HUES64 (cell line): ENCODE results near the gene ATXN1.
"Not testable (repeated sequence)": the region's sequence is repeated elsewhere in the genome, so short reads cannot be mapped to it uniquely, and the experiment has no call there.

Source experiments
- H3K27ac ChIP-seq: 2 replicates; pipeline ENCODE4 v1.7.0; 2013; ENCODE audit warnings: low read depth, low read length, inconsistent platforms
- H3K27me3 ChIP-seq: 2 replicates; pipeline ENCODE4 v1.6.1; 2013; ENCODE audit warnings: mild to moderate bottlenecking, low read length; ENCODE audit not compliant: insufficient read depth
- H3K36me3 ChIP-seq: 2 replicates; pipeline ENCODE4 v1.6.1; 2013; ENCODE audit warnings: mild to moderate bottlenecking, low read length; ENCODE audit not compliant: insufficient read depth
- H3K4me1 ChIP-seq: 2 replicates; pipeline ENCODE4 v1.6.1; 2013; ENCODE audit warnings: mild to moderate bottlenecking, low read length, moderate library complexity; ENCODE audit not compliant: insufficient read depth
- H3K4me3 ChIP-seq: 2 replicates; pipeline ENCODE4 v1.5.1; 2013; ENCODE audit warnings: mild to moderate bottlenecking, low read length, moderate library complexity
- H3K9ac ChIP-seq: 2 replicates; pipeline ENCODE4 v1.6.1; 2013; ENCODE audit warnings: mild to moderate bottlenecking, low read depth, low read length
- H3K9me3 ChIP-seq: 2 replicates; pipeline ENCODE4 v1.6.1; 2013; ENCODE audit warnings: low read depth, low read length; ENCODE audit not compliant: insufficient read depth
- WGBS: fragments of 150-250, 120-280 bp; methylation state at CpG from one replicate; pipeline ENCODE4 v1.1.7; 2013; ENCODE audit warnings: missing lambda C conversion rate; 5-methylcytosine and 5-hydroxymethylcytosine counted together

ATXN1 gene

GRCh38 chr6:16278048-16278724 is 483.1 kb downstream of the ATXN1 start:
- Histone ChIP-seq H3K9ac (no peak overlapping the region), H3K27ac (no peak overlapping the region), H3K4me3 (no peak overlapping the region), H3K36me3 (no peaks in the 10 kb centered on the region), H3K9me3 (no peaks in the 10 kb centered on the region), H3K27me3 (no peaks in the 10 kb centered on the region), H3K4me1 (peaks cover 8% of the 10 kb centered on the region; the same call in 1 of the 2 replicates)
- WGBS, result 88% methylated on average over 10 of the region's 10 CpGs

GRCh38 chr6:16277101-16277981 is 483.9 kb downstream of the ATXN1 start:
- Histone ChIP-seq H3K36me3 (no peaks in the 10 kb centered on the region), H3K4me3 (no peak overlapping the region), H3K9ac (no peak overlapping the region), H3K27ac (no peak overlapping the region), H3K27me3 (no peaks in the 10 kb centered on the region), H3K4me1 (peaks cover 8% of the 10 kb centered on the region; the same call in 1 of the 2 replicates), H3K9me3 (no peaks in the 10 kb centered on the region)
- 47% methylated on average over 13 of the region's 18 CpGs for WGBS

- H3K27ac ChIP-seq, result no peak overlapping the region
- no peaks in the 10 kb centered on the region for H3K36me3 ChIP-seq
- no peaks in the 10 kb centered on the region for H3K27me3 ChIP-seq
- 94% methylated on average over 9 of the region's 10 CpGs for WGBS
- H3K9ac ChIP-seq, result no peak overlapping the region
- no peak overlapping the region for H3K4me3 ChIP-seq
- H3K9me3 ChIP-seq, result no peaks in the 10 kb centered on the region
- H3K4me1 ChIP-seq, result peaks cover 8% of the 10 kb centered on the region; the same call in 1 of the 2 replicates
Observed at GRCh38 chr6:16274885-16275589, 486.2 kb downstream of the ATXN1 start.

- Histone ChIP-seq H3K27me3 (no peaks in the 10 kb centered on the region), H3K36me3 (no peaks in the 10 kb centered on the region), H3K9me3 (no peaks in the 10 kb centered on the region), H3K4me1 (peaks cover 8% of the 10 kb centered on the region; the same call in 1 of the 2 replicates), H3K27ac (no peak overlapping the region), H3K9ac (no peak overlapping the region), H3K4me3 (no peak overlapping the region)
- WGBS, result 79% methylated on average over 4 of the region's 4 CpGs
Observed at GRCh38 chr6:16274483-16274882, 486.8 kb downstream of the ATXN1 start.

GRCh38 chr6:16273256-16273655 is 488.0 kb downstream of the ATXN1 start:
- no peak overlapping the region for H3K27ac ChIP-seq
- 92% methylated on average over 1 of the region's 1 CpG for WGBS

GRCh38 chr6:16272201-16272600 is 489.1 kb downstream of the ATXN1 start:
- no peak overlapping the region for H3K27ac ChIP-seq
- H3K27me3 ChIP-seq, result no peaks in the 10 kb centered on the region
- no peaks in the 10 kb centered on the region for H3K9me3 ChIP-seq
- WGBS, result no CpG with 5 or more reads among the region's 1 CpG
- no peak overlapping the region for H3K9ac ChIP-seq
- 0 out of 2 replicates have a peak, but pooled peaks cover 2% of the 10 kb centered on the region for H3K4me1 ChIP-seq
- no peak overlapping the region for H3K4me3 ChIP-seq
- H3K36me3 ChIP-seq, result no peaks in the 10 kb centered on the region

More at GRCh38 chr6:16273256-16273655, 488.0 kb downstream of the ATXN1 start:
- Histone ChIP-seq H3K9me3 (no peaks in the 10 kb centered on the region), H3K4me1 (peaks cover 8% of the 10 kb centered on the region; the same call in 1 of the 2 replicates), H3K4me3 (no peak overlapping the region), H3K36me3 (no peaks in the 10 kb centered on the region), H3K9ac (no peak overlapping the region), H3K27me3 (no peaks in the 10 kb centered on the region)

- 90% methylated on average over 5 of the region's 5 CpGs for WGBS
- no peaks in the 10 kb centered on the region for H3K36me3 ChIP-seq
- H3K27ac ChIP-seq, result no peak overlapping the region
- H3K27me3 ChIP-seq, result no peaks in the 10 kb centered on the region
- H3K4me1 ChIP-seq, result no peaks in the 10 kb centered on the region
- H3K4me3 ChIP-seq, result no peak overlapping the region
- no peak overlapping the region for H3K9ac ChIP-seq
- H3K9me3 ChIP-seq, result no peaks in the 10 kb centered on the region
Observed at GRCh38 chr6:16271428-16271827, 489.8 kb downstream of the ATXN1 start.

- Histone ChIP-seq H3K4me1 (no peaks in the 10 kb centered on the region), H3K27me3 (no peaks in the 10 kb centered on the region), H3K36me3 (no peaks in the 10 kb centered on the region), H3K27ac (no peak overlapping the region), H3K4me3 (no peak overlapping the region), H3K9ac (no peak overlapping the region), H3K9me3 (no peaks in the 10 kb centered on the region)
- WGBS, result 91% methylated on average over 5 of the region's 5 CpGs
Observed at GRCh38 chr6:16270178-16270794, 491.0 kb downstream of the ATXN1 start.

- not testable (repeated sequence) for H3K4me1 ChIP-seq
- 91% methylated on average over 7 of the region's 7 CpGs for WGBS
Observed at GRCh38 chr6:16269442-16270070, 491.7 kb downstream of the ATXN1 start.

GRCh38 chr6:16267428-16268263 is 493.6 kb downstream of the ATXN1 start:
- 95% methylated on average over 23 of the region's 23 CpGs for WGBS
- H3K4me1 ChIP-seq, result no peaks in the 10 kb centered on the region
- H3K27me3 ChIP-seq, result no peaks in the 10 kb centered on the region
- H3K9ac ChIP-seq, result no peak overlapping the region
- H3K27ac ChIP-seq, result no peak overlapping the region
- H3K9me3 ChIP-seq, result no peaks in the 10 kb centered on the region
- no peaks in the 10 kb centered on the region for H3K36me3 ChIP-seq
- H3K4me3 ChIP-seq, result no peak overlapping the region

More at GRCh38 chr6:16269442-16270070, 491.7 kb downstream of the ATXN1 start:
- H3K9ac ChIP-seq, H3K27ac ChIP-seq, H3K4me3 ChIP-seq, H3K36me3 ChIP-seq, H3K27me3 ChIP-seq, H3K9me3 ChIP-seq: not testable (repeated sequence)
